ENCODE results near the gene UBE2E1. TPM values are rescaled to one million over a fixed set of nuclear protein-coding genes. Genes with fewer than 3 reads are reported as not detected.
"Not testable (repeated sequence)": the region's sequence is repeated elsewhere in the genome, so short reads cannot be mapped to it uniquely, and the experiment has no call there.

The UBE2E1 gene
- total RNA-seq, 1 donor from 2014 or later = 74.6 TPM

DNA sequence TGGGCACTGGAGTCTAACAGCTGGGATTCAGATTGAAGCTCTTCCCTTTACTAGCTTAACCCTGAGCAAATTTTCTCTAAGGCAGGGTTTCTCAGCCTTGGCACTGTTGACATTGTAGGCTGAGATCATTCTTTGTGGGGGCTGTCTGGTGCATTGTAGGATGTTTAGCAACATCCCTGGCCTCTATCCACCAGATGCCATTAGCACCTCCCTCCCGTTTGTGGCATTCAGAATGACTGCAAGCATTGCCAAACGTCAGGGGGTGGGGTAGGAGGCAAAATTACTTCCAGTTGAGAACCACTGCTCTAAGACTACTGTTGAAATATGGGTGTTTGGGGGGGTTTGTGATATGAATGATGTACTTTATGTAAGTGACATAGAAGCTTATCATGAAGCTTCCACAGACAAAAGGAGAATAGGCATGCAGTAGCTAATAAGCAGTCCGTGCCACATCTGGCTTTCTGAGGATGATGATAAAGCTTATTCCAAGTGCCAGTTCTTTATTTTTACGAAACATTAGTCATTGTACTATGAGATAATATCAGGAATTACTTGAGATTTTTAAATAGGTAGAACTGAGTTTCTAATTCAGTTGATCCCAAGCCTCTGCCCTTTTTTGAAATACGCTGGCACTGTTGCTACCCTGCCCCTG lies 71.7 kb downstream of the UBE2E1 start:
- H3K4me3 ChIP-seq = no peak overlapping the region
- H3K36me3 ChIP-seq = peaks cover 2 to 7% of the 10 kb centered on the region in 2 donors
- TF ChIP-seq, protein P1, sequence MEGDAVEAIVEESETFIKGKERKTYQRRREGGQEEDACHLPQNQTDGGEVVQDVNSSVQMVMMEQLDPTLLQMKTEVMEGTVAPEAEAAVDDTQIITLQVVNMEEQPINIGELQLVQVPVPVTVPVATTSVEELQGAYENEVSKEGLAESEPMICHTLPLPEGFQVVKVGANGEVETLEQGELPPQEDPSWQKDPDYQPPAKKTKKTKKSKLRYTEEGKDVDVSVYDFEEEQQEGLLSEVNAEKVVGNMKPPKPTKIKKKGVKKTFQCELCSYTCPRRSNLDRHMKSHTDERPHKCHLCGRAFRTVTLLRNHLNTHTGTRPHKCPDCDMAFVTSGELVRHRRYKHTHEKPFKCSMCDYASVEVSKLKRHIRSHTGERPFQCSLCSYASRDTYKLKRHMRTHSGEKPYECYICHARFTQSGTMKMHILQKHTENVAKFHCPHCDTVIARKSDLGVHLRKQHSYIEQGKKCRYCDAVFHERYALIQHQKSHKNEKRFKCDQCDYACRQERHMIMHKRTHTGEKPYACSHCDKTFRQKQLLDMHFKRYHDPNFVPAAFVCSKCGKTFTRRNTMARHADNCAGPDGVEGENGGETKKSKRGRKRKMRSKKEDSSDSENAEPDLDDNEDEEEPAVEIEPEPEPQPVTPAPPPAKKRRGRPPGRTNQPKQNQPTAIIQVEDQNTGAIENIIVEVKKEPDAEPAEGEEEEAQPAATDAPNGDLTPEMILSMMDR (IDR thresholded peaks at IDR 0.05) = no peak
- no peaks in the 10 kb centered on the region for H3K9me3 ChIP-seq
- no peak overlapping the region for H3K27ac ChIP-seq
- intact Hi-C loops (cut with DNase I) = no loop called here
- H3K27me3 ChIP-seq = no peaks in the 10 kb centered on the region
- peaks cover 0 to 14% of the 10 kb centered on the region in 2 donors for H3K4me1 ChIP-seq
- no peak for DNase-seq (ENCODE audit: low spot score in 2 of 2)

DNA sequence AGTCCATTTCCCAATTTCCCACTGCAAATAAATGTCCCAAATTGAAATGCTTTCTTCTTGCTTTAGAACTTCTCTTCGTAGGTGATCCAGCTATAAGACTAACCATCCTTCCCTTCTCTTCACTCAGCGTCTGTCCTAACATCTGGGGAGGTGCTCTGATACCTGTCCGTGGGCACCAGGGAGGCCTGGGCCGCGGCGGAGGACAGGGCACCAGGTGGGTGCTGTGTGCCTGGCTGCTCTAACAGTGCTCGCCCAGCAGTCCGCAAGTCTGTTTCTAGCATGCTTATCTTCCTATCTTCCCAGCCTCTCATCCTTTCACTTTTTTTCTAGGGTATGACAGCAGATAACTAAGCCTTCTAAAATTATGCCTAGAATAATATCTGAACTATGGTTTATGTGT lies 73.7 kb downstream of the UBE2E1 start:
- H3K4me1 ChIP-seq = peaks cover 0 to 10% of the 10 kb centered on the region in 2 donors
- no peaks in the 10 kb centered on the region for H3K27me3 ChIP-seq
- no peak overlapping the region for H3K4me3 ChIP-seq
- intact Hi-C loops (cut with DNase I) = no loop called here
- H3K27ac ChIP-seq = no peak overlapping the region
- TF ChIP-seq, protein P1 (IDR thresholded peaks at IDR 0.05) = no peak
- no peak for DNase-seq (ENCODE audit: low spot score in 2 of 2)
- H3K9me3 ChIP-seq = no peaks in the 10 kb centered on the region
- peaks cover 3 to 7% of the 10 kb centered on the region in 2 donors for H3K36me3 ChIP-seq

DNA sequence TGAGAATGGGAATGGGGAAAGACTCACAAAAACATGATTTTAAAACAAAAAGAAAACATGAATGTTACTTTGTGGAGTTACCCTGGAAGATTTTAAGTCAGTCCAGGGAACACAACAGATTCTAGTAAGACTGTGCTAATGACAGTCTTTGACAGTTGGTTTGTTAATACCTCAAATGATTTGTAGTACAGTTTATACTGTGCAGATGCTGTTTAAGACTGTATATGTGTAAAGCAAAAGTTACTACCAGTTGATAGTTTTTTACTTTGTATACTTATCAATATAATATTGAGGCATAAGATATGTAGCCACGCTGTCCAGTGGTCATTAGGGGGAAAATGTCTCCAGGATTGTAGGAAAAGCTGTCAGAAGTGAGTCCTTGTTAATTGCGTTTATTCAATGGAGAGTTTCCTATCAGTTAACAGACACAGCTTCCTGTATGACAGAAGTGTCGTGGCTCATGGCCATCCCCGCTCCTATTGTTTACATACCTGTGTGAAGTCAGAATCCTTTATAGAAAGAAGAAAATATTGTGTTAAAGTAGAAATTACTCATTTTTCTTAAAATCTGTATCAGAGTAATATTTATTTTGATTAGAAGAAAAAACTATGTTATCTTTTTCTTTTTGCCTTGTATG lies 75.1 kb downstream of the UBE2E1 start:
- H3K36me3 ChIP-seq = peaks cover 3 to 7% of the 10 kb centered on the region in 2 donors
- intact Hi-C loops (cut with DNase I) = no loop called here
- peaks cover 0 to 9% of the 10 kb centered on the region in 2 donors for H3K4me1 ChIP-seq
- no peak overlapping the region for H3K27ac ChIP-seq
- H3K9me3 ChIP-seq = no peaks in the 10 kb centered on the region
- H3K4me3 ChIP-seq = no peak overlapping the region
- TF ChIP-seq, protein P1 (IDR thresholded peaks at IDR 0.05) = no peak
- DNase-seq (ENCODE audit: low spot score in 2 of 2) = no peak
- H3K27me3 ChIP-seq = no peaks in the 10 kb centered on the region

DNA sequence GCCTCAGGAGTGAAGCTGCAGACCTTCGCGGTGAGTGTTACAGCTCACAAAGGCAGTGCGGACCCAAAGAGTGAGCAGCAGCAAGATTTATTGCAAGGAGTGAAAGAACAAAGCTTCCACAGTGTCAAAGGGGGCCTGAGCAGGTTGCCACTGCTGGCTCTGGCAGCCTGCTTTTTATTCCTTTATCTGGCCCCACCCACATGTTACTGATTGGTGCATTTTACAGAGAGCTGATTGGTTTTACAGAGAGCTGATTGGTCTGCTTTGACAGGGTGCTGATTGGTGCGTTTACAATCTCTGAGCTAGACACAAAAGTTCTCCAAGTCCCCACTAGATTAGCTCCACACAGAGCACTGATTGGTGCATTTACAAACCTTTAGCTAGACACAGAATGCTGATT lies 76.2 kb downstream of the UBE2E1 start:
- H3K9me3 ChIP-seq; H3K4me1 ChIP-seq; H3K4me3 ChIP-seq; H3K27ac ChIP-seq; DNase-seq (ENCODE audit: low spot score in 2 of 2); H3K36me3 ChIP-seq; intact Hi-C loops (cut with DNase I); H3K27me3 ChIP-seq: not testable (repeated sequence)

DNA sequence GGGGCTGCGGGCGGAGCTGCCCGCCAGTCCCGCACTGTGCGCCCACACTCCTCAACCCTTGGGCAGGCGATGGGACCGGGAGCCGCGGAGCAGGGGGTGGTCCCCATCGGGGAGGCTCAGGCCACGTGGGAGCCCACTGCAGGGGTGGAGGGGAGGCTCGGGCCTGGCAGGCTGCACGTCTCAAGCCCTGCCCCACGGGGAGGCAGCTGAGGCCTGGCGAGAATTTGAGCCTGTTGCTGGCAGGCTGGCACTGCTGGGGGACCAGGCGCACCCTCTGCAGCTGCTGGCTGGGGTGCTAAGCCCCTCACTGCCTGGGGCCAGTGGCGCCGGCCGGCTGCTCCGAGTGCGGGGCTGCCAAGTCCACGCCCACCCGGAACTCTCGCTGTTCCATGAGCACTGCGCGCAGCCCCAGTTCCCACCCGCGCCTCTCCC lies 76.7 kb downstream of the UBE2E1 start:
- peaks cover 0 to 2% of the 10 kb centered on the region in 2 donors for H3K4me1 ChIP-seq
- TF ChIP-seq, protein P1 (IDR thresholded peaks at IDR 0.05) = no peak
- no peak overlapping the region for H3K4me3 ChIP-seq
- no peak for DNase-seq (ENCODE audit: low spot score in 2 of 2)
- intact Hi-C loops (cut with DNase I) = no loop called here
- no peaks in the 10 kb centered on the region for H3K9me3 ChIP-seq
- no peak overlapping the region for H3K27ac ChIP-seq
- no peaks in the 10 kb centered on the region for H3K27me3 ChIP-seq
- H3K36me3 ChIP-seq = peaks cover 3 to 7% of the 10 kb centered on the region in 2 donors

DNA sequence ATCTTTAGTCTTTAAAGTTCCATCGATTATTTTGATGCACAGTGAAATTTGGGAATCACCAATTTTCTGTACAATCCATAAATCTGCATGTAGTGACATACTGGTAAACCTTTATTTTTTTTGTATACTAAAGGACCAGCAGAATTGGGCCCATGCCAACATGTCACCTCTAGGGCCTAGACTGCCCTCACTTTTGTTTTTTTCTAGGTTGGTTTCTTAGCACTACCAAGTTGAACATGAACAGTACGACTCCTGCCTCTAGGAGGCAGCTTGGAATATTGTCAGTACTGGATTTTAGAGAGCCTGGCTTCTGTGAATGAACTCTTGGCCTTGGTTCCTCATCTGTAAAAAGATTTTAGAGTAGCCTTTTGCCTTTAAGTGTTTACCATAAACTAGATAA lies 78.7 kb downstream of the UBE2E1 start:
- TF ChIP-seq, protein P1 (IDR thresholded peaks at IDR 0.05) = peak in 1 of 3 experiments; percentile 15
- no peaks in the 10 kb centered on the region for H3K9me3 ChIP-seq
- no peak for DNase-seq (ENCODE audit: low spot score in 2 of 2)
- no peaks in the 10 kb centered on the region for H3K4me1 ChIP-seq
- no peak overlapping the region for H3K4me3 ChIP-seq
- H3K27me3 ChIP-seq = no peaks in the 10 kb centered on the region
- intact Hi-C loops (cut with DNase I) = no loop called here
- no peak overlapping the region for H3K27ac ChIP-seq
- peaks cover 3 to 7% of the 10 kb centered on the region in 2 donors for H3K36me3 ChIP-seq
